GM21381 (cell line): ENCODE results near the gene FOXN3.

ENCODE experiments used
- ATAC-seq: cut with Tn5 transposase; IDR thresholded peaks from one replicate; pipeline ENCODE4 v1.9.1; 2021; ENCODE audit warnings: mild to moderate bottlenecking, moderate library complexity; ENCODE audit not compliant: unreplicated experiment

FOXN3 gene

DNA sequence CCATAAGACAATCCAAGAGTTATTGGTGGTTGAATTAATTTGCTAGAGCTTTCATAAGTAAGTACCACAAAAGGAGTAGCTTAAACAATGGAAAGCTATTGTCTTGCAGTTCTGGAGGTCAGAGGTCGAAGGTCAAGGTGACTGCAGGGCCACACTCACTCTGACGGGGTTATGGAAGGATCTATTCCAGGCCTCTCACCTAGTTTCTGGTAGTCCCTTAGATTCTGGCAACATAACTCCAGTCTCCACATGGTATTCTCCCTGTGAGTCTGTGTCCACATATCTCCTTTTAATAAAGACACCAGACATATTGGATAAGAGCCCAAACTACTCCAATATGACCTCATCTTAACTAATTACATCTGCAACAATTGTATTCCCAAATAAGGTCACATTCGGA is 273.4 kb downstream of the FOXN3 start:
- no peak for ATAC-seq

DNA sequence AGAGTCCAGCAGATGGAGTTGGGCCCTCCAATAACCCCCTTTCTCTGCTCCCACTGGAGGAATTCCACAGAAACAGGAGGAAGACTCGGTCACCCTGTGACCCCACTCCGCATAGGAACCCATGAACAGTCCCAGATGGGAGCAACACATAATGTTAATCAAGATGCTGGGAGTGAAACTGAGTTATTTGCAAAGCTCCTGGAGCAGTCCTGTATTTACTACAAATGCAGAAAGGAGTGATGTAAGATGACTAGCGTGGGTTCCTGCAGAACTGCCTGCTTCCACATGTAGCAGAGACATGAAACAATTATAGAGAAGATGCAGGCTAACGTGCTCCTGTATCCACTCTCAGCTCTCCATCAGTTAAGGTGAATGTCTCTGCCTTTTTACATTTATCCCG is 274.7 kb downstream of the FOXN3 start:
- no peak for ATAC-seq

DNA sequence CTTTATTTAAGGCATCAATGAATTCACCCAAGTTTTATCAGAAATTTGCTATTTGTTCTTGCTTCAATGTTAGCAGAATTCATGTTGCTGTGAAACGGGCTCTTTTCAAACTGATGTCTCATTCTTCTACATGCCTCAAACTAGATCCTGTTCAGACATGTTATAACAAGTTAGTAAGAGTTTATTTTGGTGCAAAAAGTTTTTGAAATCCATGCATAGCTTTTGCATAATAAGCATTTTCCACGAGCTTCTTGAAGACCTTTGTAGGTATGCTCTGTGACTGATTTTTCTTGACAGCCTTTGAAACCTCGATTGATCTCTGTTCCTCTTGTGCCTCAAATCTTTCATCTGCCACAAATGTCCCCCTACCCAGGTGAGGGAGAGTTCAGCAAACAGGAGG is 275.2 kb downstream of the FOXN3 start:
- no peak for ATAC-seq

DNA sequence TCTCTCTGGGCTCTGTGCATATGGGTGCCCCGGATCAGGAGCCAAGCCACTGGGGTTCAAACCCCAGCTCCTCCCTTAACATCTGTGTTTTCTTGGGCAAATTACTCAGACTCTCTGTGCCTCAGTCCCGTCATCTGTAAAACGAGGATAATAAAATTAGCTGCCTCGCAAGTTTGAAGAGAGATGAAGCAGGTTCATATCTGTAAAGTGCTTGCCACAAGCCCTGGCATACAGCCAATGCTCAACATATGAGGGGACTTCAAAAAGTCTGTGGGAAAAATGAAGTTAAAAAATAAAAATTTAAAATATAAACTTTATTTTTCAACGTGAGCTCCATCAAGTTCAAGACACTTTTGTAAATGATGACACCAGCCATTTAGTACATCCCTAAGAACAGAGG is 276.7 kb downstream of the FOXN3 start:
- ATAC-seq: no peak

DNA sequence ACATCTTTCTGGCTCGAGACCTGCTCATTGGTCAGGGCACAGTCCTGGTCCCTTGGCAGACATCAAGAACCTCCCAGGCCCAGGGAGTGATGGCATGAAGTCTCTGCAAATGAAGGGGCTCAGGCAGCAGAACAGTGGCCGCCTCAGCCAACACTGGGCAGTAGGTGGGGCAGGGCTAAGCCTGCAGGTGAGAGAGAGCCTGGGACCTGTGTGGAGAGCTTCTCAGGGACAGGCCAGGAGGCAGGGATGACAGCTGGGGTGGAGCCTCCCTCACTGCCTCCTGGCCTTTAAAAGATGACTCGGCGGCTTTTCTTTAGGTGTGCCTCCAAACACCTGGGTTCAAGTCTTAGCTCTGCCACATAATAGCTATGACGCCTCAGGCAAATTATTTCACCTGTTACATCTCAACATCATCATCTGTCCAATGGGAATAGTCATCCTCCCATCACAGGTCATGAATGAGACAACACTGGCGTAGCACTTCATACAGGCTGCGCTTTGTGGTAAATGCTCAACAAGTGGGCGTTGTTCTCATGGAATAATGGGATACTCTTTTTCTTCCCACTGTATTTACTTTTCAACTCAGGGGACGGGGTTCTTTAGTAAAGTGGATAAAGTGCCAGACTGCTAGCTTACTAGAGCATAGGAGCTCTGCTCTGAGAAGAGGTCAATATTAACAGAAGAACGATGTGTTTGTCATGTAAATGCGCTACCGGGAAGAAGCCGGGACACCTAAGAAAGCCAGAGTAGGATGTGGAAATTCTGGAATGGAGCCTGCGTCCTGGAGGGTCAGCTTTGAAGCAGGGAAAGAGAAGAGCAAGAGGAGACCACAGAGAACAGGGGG is 277.4 kb downstream of the FOXN3 start:
- ATAC-seq: no peak

DNA sequence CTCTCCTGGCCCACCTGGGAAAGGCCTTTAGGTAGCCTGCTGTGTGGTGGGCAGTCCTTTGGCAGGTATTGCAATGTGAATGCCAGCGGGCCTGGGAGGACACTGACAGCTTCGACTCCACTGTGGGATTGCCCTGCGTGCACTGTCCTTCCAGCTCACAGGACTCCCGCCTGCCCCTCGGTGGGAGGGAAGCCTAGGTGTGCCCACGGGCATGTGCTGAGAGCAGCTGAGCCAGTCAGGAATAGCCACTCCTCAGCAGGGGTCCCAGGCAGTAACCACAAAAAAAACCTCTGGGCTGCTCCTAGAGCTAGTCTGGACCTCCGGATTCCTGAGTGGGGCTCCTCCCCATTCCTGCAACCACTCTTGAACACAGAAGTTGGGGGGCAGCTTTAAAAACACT is 278.2 kb downstream of the FOXN3 start:
- no peak for ATAC-seq

DNA sequence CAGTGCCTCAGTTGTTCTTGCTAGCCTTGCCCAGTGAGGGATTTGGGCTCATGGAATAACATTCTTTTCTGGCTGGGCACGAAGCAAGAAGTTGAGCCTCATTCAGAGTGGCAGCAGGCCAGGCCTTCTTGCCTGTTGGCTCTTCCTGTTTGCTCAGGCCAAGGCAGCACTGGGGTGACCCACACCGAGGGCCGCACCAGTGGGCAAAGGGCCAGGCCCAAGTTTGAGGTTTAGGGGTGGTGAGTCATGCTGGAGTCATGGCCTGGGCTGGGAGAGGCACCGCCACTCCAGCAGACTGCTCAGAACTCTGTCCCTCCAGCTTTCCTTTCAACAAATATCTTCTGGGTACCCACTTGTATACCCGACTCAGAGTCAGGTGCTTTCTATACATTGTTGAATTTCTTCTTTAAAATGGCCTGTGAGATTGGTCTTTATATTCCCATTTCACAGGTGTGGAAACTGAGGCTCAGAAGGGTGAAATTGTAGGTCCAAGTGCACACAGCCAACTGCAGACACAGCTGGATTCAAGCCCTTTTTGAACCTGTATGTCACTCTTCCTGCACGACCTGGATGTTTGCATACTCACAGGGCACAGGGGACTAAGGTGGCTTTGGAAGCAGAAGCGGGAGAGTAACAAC is 279.4 kb downstream of the FOXN3 start:
- ATAC-seq: no peak

DNA sequence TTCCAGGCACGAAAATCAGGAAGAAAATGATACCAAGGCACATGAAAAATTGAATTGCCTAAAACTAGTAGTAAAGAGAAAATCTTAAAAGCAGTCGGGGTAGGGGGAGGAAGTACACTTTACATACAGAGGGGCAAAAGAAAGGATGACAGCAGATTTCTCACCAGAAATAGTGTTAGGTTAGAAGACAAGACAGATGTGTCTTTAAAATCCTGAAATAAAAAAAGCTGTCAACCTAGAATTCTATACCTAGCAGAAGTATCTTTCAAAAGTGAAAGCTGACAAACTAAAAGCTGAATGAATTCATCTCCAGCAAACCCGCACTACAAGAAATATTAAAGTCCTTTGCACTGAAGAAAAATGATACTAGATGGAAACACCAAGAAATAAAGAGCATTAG is 280.4 kb downstream of the FOXN3 start:
- no peak for ATAC-seq

DNA sequence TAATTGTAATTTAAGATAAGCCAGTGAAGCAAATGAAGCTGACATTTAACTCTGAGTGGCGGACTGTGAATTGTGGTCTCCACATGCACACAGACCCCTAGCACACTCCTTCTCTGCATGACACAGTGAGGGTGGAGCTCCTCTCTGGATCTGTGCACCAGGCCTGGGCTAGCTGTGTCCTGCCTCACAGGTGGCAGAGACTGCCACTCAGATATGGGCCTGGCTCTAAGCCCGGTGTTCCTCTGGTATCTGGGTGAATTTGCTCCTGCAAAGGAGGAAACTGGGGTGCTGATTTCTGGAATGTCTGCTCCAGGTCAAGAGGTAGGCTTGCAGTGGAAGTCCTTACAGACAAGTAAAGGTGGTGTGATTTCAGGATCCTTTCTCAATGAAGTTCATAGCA is 282.4 kb downstream of the FOXN3 start:
- no peak for ATAC-seq

DNA sequence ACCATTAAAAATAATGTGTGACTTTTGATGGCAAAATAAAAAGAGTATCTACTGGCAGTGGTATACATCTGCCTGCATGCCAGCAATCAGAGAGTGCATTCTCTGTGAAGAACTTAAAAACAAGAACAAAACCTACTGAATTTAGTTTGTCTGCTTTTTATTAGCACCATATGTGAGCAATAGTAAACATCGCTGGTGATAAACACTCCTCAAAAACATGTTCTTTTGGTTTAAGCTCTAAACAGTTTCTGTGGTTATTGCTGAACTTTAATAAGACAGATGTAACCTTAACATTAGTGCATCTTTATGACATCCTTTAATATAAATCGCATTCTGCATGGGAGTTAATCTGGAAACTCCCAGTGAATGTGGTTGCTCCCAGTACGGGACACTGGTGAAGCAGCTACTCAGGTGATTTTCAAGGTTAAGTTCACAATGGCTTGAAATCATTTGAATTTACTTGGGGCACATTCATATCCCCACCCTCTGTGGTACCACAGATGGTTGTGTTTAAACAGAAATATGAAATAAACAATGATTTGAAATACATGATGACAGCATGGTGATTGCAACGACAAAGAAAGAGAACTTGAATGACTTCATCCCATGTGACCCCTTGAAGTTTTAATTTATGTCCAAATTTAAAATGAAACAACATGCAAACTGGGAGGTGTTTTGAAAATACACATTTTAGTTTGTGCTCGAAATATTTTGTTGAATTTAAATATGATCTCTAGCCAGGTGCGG is 285.9 kb downstream of the FOXN3 start:
- no peak for ATAC-seq

DNA sequence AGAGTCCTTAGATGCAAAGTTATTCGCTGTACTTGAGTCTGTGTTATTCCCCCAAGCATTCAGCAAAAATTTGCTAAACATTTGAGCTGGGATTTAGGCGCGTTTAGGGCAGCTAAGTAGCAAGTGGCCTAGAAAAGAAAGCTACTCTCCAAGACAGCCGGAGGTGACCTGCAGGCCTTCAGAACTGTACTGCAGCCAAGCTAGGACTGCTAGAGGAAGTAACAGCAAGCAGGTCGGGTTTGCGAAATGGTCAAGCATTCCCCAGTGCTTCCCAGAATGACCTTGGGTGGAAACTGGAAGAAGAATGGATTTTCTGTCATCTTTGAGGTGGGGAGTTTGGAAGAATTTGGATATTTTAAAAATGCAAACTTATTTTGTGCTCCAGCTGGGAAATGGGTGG is 287.5 kb downstream of the FOXN3 start:
- no peak for ATAC-seq

DNA sequence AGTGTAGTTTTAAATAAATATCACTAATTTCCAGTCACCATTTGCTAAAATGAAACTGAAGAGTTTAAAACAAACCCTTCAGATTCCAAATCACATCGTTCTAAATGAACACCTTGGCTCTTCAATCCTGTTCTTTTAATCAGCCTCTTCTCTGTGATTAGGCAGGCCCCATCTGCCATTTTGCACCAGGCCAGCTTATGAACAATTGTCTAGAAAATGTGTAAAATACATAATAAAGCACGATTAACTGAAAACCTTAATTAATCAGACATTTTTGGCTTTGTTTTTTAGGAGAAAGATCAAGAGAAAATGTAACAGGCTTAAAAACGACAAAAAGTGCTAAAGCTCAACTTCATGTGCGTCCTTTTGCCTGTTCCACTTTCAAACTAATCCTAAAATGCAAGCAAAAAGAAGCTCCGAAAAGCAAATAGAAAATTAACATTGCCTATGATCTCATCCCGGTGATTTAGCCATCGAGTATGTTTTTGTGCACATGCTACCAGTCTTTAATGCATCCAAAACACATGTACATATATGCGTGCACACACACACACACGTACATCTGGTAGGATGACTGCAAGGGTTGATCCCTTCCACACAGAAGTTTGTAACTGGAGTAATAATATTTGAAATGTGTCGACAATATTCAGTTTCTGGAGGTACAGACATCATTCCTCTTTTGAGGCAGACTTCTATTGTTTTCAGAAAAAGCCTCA is 288.6 kb downstream of the FOXN3 start:
- no peak for ATAC-seq

DNA sequence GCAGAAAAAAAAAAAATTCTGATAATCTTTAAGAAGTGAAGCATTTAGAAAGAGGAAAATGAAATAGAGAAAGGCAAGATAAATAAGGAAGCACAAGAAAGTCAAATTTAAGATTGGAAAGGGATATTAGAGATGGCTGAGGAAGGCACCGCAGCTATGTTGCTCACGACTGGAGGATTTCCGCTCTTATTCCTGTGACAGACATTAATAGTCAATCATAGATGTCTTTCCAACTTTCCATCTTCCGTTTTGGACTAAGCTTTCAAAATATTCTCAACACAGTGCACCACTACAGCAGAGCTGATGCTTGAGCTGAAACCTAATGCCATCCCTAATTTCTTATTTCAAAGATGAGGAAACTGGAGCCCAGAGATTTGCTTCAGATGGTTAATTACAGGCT is 290.6 kb downstream of the FOXN3 start:
- ATAC-seq: no peak

DNA sequence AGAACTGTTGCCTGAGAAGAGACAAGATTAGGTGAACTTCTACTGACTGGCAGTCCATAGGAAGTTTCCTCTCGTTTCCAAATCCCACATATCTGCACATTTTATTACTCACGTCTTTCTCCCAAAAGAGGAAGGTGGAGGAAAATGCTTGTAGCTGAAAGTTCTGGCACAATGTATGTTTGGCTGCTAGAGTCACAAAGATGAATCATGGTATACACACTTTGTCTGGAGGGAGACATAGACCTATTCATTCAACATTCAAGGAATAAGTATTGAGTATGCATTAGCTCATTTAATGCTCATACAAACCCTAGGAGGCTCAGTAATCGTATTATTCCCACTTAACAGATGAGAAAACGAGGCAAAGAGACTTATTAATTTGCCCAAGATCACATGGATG is 291.8 kb downstream of the FOXN3 start:
- ATAC-seq: no peak

DNA sequence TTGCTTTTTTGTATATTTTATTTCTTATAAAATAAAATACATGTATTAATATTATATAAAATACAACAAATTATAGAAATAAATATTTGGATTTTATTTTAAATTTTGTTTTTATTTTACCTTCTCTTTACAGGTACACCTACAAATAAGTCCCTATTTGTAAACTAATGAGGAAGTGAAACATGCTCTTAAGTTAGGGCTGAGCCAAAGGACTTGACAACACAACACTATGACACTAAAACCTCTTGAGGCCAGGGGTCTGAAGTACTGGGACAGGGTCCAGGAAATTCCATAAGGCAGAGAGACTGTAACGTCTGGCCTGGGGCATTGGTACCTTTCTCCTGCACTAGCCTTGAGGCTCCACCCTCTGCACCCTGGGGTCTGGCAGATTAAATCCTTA is 293.2 kb downstream of the FOXN3 start:
- ATAC-seq: no peak

DNA sequence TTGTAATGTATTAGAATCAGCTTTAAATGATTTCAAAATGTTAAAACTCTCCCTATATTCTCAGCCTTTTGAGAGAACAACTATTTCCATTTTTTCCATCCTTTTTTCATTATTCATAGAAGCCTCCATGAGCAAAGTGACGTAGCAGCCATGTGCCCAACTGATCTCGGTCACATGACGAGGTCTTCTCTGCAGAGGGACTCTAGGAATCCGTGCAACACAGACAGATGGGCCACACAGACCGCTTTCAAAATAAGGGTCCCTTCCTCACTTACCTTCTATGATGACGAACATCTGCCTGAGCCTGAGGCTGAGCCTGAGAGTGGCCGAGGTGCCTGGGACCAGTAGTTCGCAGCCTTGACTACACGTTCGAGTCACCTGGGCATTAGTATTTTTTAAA is 293.8 kb downstream of the FOXN3 start:
- ATAC-seq: no peak

DNA sequence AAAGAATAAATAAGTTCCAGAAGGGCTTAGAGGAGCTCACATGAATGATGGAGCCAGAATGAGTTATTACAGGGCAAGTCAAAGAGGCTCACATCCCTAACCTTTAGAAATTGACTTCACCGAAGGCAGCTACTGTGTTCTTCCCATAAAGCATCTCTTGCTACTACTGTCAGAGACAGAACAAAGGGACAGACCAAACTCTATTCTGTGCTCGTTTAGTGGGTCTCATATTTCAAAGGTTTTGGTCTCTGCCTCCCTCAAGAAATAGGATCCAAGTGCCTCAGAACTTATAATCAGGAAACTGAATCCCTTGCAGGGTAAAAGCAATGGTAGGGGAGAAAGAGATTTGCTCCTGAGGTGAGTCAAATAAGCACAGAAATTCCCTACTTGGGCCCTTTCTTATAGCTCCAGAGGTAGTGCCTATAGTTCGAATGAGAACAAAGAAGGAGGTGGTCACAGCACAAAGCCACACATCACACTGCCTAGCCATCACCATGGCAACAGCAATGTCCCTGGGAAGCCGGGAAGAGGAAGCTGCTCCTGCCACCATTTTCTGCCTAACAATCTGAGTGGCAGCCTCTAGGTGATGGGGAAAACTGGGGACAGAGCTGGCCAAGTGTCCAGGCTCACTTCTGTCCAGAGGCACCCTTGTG is 294.9 kb downstream of the FOXN3 start:
- no peak for ATAC-seq

DNA sequence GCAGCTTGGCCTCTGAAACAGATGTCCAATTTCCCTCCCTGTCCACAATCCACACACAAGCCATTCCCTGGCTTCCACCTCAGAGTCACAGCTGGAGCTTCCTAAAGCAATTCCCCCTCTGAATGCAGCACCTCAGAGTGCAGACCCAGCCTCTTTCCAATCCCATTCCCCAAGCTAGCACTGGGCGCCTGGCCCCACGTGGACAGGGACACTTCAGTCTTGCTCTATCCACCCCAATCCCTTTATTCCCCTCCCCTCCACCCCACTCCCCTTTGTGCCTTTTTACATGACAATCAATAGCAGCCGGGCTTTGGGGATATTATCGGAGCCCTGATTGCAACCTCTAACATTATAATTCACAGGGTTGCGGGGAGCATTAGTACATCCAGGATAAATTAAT is 300.0 kb downstream of the FOXN3 start:
- ATAC-seq: no peak

DNA sequence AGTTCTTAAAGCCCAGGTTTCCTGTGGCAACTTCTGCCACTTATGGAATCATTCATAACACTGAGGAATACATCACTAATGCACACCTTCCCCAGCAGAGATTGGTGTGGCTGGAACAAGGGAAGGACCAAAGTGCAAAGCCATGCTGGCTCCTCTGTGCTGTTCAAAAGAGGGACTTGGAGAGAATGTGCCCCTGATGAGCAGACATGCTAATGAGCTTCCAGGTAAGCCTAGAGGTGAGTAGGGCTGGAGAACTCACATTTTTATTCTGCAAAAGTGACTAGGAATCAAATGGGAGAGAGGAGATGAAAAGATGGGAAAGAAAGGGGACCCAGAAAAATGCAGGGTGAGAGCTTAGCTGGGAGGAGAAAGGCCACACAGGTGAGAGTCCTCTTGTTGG is 302.9 kb downstream of the FOXN3 start:
- ATAC-seq: no peak

DNA sequence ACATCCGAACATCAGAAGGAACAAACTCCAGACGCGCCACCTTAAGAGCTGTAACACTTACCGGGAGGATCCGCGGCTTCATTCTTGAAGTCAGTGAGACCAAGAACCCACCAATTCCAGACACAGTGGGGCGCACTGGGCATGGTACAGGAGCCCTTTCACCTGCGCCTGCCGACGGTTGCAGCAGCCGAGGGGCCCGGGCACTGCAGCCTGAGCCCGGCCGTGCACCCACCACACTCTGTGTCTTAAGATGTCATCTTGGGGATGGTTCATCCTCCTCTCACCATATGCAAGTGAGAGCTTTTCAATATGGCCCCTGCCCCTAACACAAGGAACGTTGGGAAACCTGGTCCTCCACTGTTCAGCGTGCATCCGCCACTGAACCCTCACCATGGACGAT is 304.3 kb downstream of the FOXN3 start:
- no peak for ATAC-seq
